Brain microvascular endothelial cell (primary cell): ENCODE measurements around the gene PPP1R3G.
"Not testable (repeated sequence)": the region's sequence is repeated elsewhere in the genome, so short reads cannot be mapped to it uniquely, and the experiment has no call there.

Experiments
- DNase-seq: peaks from one replicate; pipeline ENCODE4 v3.0.0-alpha.2; 2020
- H3K27ac ChIP-seq: fragments of 250-450 bp; sonication (Bioruptor Pico); 2 replicates; pipeline ENCODE4 v1.5.1; 2020; ENCODE audit warnings: mild to moderate bottlenecking, moderate library complexity
- H3K27me3 ChIP-seq: fragments of 250-450 bp; sonication (Bioruptor Pico); replicated peaks from 2 replicates; pipeline ENCODE4 v1.5.1; 2020; ENCODE audit warnings: mild to moderate bottlenecking
- H3K36me3 ChIP-seq: fragments of 250-450 bp; sonication (Bioruptor Pico); replicated peaks from 2 replicates; pipeline ENCODE4 v1.5.1; 2020; ENCODE audit warnings: mild to moderate bottlenecking
- H3K4me3 ChIP-seq: 2 replicates; pipeline ENCODE4 v1.5.1; 2011; ENCODE audit warnings: low read depth, mild to moderate bottlenecking, control low read depth, low read length, moderate library complexity
- in situ Hi-C: cut with HindIII; loops from 2 replicates; pipeline ENCODE4 v1.10.0; 2017; ENCODE audit warnings: low sequenced_read_pairs, low pct_ligation_motif_present
- TF ChIP-seq, protein P1 (sequence below): IDR thresholded peaks from 2 replicates; pipeline ENCODE4 v1.5.1; 2011; ENCODE audit warnings: low read depth, mild to moderate bottlenecking, moderate library complexity, low read length, control low read depth, inconsistent platforms; ENCODE audit errors: missing control alignments

The PPP1R3G gene

GRCh38 chr6:5116243-5116991 lies 31.3 kb downstream of the PPP1R3G start:
- Histone ChIP-seq H3K4me3 (no peak overlapping the region), H3K27me3 (no peaks in the 10 kb centered on the region), H3K27ac (no peak overlapping the region), H3K36me3 (no peaks in the 10 kb centered on the region)
- in situ Hi-C loops = no loop called here
- TF ChIP-seq, protein P1, sequence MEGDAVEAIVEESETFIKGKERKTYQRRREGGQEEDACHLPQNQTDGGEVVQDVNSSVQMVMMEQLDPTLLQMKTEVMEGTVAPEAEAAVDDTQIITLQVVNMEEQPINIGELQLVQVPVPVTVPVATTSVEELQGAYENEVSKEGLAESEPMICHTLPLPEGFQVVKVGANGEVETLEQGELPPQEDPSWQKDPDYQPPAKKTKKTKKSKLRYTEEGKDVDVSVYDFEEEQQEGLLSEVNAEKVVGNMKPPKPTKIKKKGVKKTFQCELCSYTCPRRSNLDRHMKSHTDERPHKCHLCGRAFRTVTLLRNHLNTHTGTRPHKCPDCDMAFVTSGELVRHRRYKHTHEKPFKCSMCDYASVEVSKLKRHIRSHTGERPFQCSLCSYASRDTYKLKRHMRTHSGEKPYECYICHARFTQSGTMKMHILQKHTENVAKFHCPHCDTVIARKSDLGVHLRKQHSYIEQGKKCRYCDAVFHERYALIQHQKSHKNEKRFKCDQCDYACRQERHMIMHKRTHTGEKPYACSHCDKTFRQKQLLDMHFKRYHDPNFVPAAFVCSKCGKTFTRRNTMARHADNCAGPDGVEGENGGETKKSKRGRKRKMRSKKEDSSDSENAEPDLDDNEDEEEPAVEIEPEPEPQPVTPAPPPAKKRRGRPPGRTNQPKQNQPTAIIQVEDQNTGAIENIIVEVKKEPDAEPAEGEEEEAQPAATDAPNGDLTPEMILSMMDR = no peak
- no peak for DNase-seq

DNA sequence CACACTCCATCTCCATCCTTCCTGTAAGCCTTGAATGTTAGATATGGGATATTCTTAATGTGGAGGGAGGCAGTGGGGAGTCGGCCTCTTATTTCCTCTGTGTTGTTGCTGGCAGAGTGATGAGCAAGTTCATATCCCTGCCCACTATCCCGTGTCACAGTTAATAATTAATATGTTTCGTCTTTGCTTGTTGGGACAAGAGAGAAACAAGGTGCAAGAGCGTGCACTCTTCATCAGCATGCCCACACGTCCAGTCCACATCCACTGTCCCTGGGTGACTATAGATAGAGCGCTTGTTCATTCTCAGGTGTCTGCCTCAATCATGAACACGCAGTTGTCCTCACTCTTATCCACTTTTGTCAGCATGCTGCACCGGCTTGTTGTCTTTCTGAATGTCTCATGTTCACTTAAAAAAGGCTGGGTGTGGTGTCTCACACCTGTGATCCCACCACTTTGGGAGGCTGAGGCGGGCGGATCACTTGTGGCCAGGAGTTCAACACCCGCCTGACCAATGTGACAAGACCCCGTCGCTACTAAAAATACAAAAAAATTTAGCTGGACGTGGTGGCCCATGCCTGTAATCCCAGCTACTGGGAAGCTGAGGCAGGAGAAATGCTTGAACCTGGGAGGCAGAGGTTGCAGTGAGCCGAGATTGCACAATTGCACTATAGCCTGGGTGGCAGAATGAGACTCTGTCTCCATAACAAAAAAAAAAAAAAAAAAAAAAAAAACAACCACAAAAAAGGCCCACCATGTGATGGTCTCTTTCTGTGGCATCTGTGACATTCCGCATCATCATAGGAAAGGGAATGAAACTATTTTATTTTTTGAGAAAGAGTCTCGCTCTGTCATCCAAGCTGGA lies 34.2 kb downstream of the PPP1R3G start:
- TF ChIP-seq, protein P1 = no peak
- Histone ChIP-seq H3K36me3 (no peaks in the 10 kb centered on the region), H3K27me3 (no peaks in the 10 kb centered on the region), H3K27ac (no peak overlapping the region), H3K4me3 (no peak overlapping the region)
- no peak for DNase-seq
- in situ Hi-C loops = no loop called here

- no peak for DNase-seq
- no peaks in the 10 kb centered on the region for H3K36me3 ChIP-seq
- no peak overlapping the region for H3K4me3 ChIP-seq
- H3K27me3 ChIP-seq = no peaks in the 10 kb centered on the region
- in situ Hi-C loops = no loop called here
- TF ChIP-seq, protein P1 = no peak
- H3K27ac ChIP-seq = no peak overlapping the region
Measured at GRCh38 chr6:5120011-5120410, 34.9 kb downstream of the PPP1R3G start.

GRCh38 chr6:5120543-5120942 lies 35.4 kb downstream of the PPP1R3G start:
- in situ Hi-C loops, H3K4me3 ChIP-seq, H3K27me3 ChIP-seq, DNase-seq, H3K36me3 ChIP-seq, H3K27ac ChIP-seq: not testable (repeated sequence)

- TF ChIP-seq, protein P1 = no peak
- in situ Hi-C loops = no loop called here
Measured at GRCh38 chr6:5121479-5121878, 36.3 kb downstream of the PPP1R3G start.

GRCh38 chr6:5121956-5122355 lies 36.8 kb downstream of the PPP1R3G start:
- TF ChIP-seq, protein P1 = no peak
- no peak overlapping the region for H3K4me3 ChIP-seq
- no peak overlapping the region for H3K27ac ChIP-seq
- in situ Hi-C loops = no loop called here
- H3K27me3 ChIP-seq = no peaks in the 10 kb centered on the region
- no peaks in the 10 kb centered on the region for H3K36me3 ChIP-seq
- no peak for DNase-seq

More at GRCh38 chr6:5121479-5121878, 36.3 kb downstream of the PPP1R3G start:
- no peaks in the 10 kb centered on the region for H3K27me3 ChIP-seq
- no peaks in the 10 kb centered on the region for H3K36me3 ChIP-seq
- H3K4me3 ChIP-seq = no peak overlapping the region
- no peak for DNase-seq
- no peak overlapping the region for H3K27ac ChIP-seq
